Liver (tissue), 9 donors: ENCODE measurements around the gene CCDC32. TPM values are rescaled to one million over a fixed set of nuclear protein-coding genes. Genes with fewer than 3 reads are reported as not detected.

Experiments
- DNase-seq: peaks from one replicate; pipeline ENCODE4 v3.0.0-alpha.2; 2017; ENCODE audit warnings: low spot score
- H3K27ac ChIP-seq, 2 donors: one replicate each; pipeline ENCODE4 v1.7.0; 2013; ENCODE audit warnings: inconsistent platforms in 2 of 2, low read length in 2 of 2, control low read depth in 1 of 2, low read depth in 1 of 2, mild to moderate bottlenecking in 1 of 2
- H3K27me3 ChIP-seq, 4 donors: one replicate each; pipeline versions ENCODE4 v1.6.1 to v1.7.0; 2013; ENCODE audit warnings: low read length in 3 of 4, inconsistent platforms in 1 of 4, mild to moderate bottlenecking in 1 of 4, moderate library complexity in 1 of 4; ENCODE audit not compliant: control insufficient read depth in 4 of 4, insufficient read depth in 4 of 4
- H3K36me3 ChIP-seq, 4 donors: one replicate each; pipeline versions ENCODE4 v1.6.1 to v1.7.0; 2013; ENCODE audit warnings: low read length in 3 of 4, mild to moderate bottlenecking in 3 of 4, low read depth in 1 of 4, moderate library complexity in 1 of 4; ENCODE audit not compliant: control insufficient read depth in 4 of 4, insufficient read depth in 3 of 4
- H3K4me1 ChIP-seq, 4 donors: one replicate each; pipeline versions ENCODE4 v1.6.1 to v1.7.0; 2013; ENCODE audit warnings: low read length in 3 of 4, mild to moderate bottlenecking in 3 of 4, moderate library complexity in 1 of 4; ENCODE audit not compliant: control insufficient read depth in 4 of 4, insufficient read depth in 4 of 4
- H3K4me3 ChIP-seq, 3 donors: one replicate each; pipeline versions ENCODE4 v1.6.1 to v1.7.0; 2013; ENCODE audit warnings: low read length in 3 of 3, control low read depth in 1 of 3, low read depth in 1 of 3, mild to moderate bottlenecking in 1 of 3
- H3K9ac ChIP-seq, 2 donors: one replicate each; pipeline ENCODE4 v1.7.0; 2013; ENCODE audit warnings: low read length in 2 of 2, mild to moderate bottlenecking in 2 of 2, moderate library complexity in 2 of 2, control low read depth in 1 of 2, low read depth in 1 of 2
- H3K9me3 ChIP-seq, 4 donors: one replicate each; pipeline versions ENCODE4 v1.6.1 to v1.7.0; 2013; ENCODE audit warnings: low read length in 3 of 4; ENCODE audit not compliant: control insufficient read depth in 4 of 4
- ATF3 ChIP-seq: IDR thresholded peaks from 2 replicates; pipeline ENCODE4 v1.6.1; 2016; ENCODE audit warnings: antibody characterized with exemption
- CTCF ChIP-seq: fragments of 150-350 bp; IDR thresholded peaks from 2 replicates; pipeline ENCODE4 v1.5.1; 2017; ENCODE audit warnings: improper control_type of control experiment, low read depth, low read length; ENCODE audit not compliant: missing input control
- EGR1 ChIP-seq, 2 donors: IDR thresholded peaks; 2 replicates each; pipeline ENCODE4 v1.6.1; 2016 to 2018; ENCODE audit warnings: antibody characterized with exemption in 2 of 2, low read depth in 2 of 2
- FOXA1 ChIP-seq: IDR thresholded peaks from 2 replicates; pipeline ENCODE4 v1.6.1; 2016; ENCODE audit warnings: antibody characterized with exemption
- FOXA2 ChIP-seq: IDR thresholded peaks from 2 replicates; pipeline ENCODE4 v1.6.1; 2016; ENCODE audit warnings: antibody characterized with exemption
- GABPA ChIP-seq, 2 donors: IDR thresholded peaks in 1 of 2; conservative IDR thresholded peaks in 1 of 2; 2 replicates each; pipeline ENCODE4 v1.6.1; 2016; ENCODE audit warnings: antibody characterized with exemption in 2 of 2, mild to moderate bottlenecking in 1 of 2, moderate library complexity in 1 of 2
- HNF4A ChIP-seq, 2 donors: conservative IDR thresholded peaks; 2 replicates each; pipeline ENCODE4 v1.6.1; 2016; ENCODE audit warnings: antibody characterized with exemption in 2 of 2, mild to moderate bottlenecking in 2 of 2
- HNF4G ChIP-seq: IDR thresholded peaks from 2 replicates; pipeline ENCODE4 v1.6.1; 2016; ENCODE audit warnings: antibody characterized with exemption
- JUND ChIP-seq, 2 donors: IDR thresholded peaks; 2 replicates each; pipeline ENCODE4 v1.6.1; 2016; ENCODE audit warnings: antibody characterized with exemption in 2 of 2
- MAX ChIP-seq: IDR thresholded peaks from 2 replicates; pipeline ENCODE4 v1.6.1; 2016; ENCODE audit warnings: antibody characterized with exemption
- NR2F2 ChIP-seq: IDR thresholded peaks from 2 replicates; pipeline ENCODE4 v1.6.1; 2016; ENCODE audit warnings: antibody characterized with exemption
- RAD21 ChIP-seq, 2 donors: IDR thresholded peaks; 2 replicates each; pipeline ENCODE4 v1.6.1; 2016; ENCODE audit warnings: antibody characterized with exemption in 2 of 2, mild to moderate bottlenecking in 2 of 2
- REST ChIP-seq: IDR thresholded peaks from 2 replicates; pipeline ENCODE4 v1.6.1; 2016; ENCODE audit warnings: antibody characterized with exemption, mild to moderate bottlenecking
- RXRA ChIP-seq, 2 donors: IDR thresholded peaks; 2 replicates each; pipeline ENCODE4 v1.6.1; 2017 to 2018; ENCODE audit warnings: antibody characterized with exemption in 2 of 2, mild to moderate bottlenecking in 1 of 2
- SP1 ChIP-seq: IDR thresholded peaks from 2 replicates; pipeline ENCODE4 v1.6.1; 2018; ENCODE audit warnings: antibody characterized with exemption, mild to moderate bottlenecking
- TAF1 ChIP-seq: conservative IDR thresholded peaks from 2 replicates; pipeline ENCODE4 v1.6.1; 2016; ENCODE audit warnings: antibody characterized with exemption, mild to moderate bottlenecking
- YY1 ChIP-seq: IDR thresholded peaks from 2 replicates; pipeline ENCODE4 v1.6.1; 2016; ENCODE audit warnings: antibody characterized with exemption, mild to moderate bottlenecking
- ZBTB33 ChIP-seq: IDR thresholded peaks from 2 replicates; pipeline ENCODE4 v1.6.1; 2016; ENCODE audit warnings: antibody characterized with exemption
- WGBS: extraction: QIAGEN DNeasy Blood & Tissue Kit; methylation state at CpG from one replicate; pipeline ENCODE4 v1.1.7; 2013; 5-methylcytosine and 5-hydroxymethylcytosine counted together
- polyA plus RNA-seq, 2 donors: library from polyadenylated mRNA; stranded (reverse) in 1 of 2; unstranded in 1 of 2; fragments of 200-250 nt in 1 of 2; fragments of >200 nt in 1 of 2; fragmentation: Nextera tagmentation in 1 of 2; extraction: Ambion mirVana in 1 of 2; gene quantifications; one replicate each; pipeline versions ENCODE4 v1.2.1 to v1.2.3, GENCODE V29; 2013 to 2015
- total RNA-seq, 2 donors: library from RNA; depleted of rRNA; stranded (reverse); fragments of >200 nt; gene quantifications; one replicate each; pipeline ENCODE4 v1.2.3, GENCODE V29; 2014
- donor health status: healthy.
- donor health status: healthy.
- donor health status: healthy.
- donor health status: healthy.
- donor health status: healthy.

The CCDC32 gene
- total and polyA plus RNA-seq, 4 donors, result 7.9 to 13.5 (median 8.9) TPM

GRCh38 chr15:40555876-40556275 is 9.0 kb downstream of the CCDC32 start:
- Histone ChIP-seq H3K4me3 (no peak overlapping the region), H3K27me3 (no peaks in the 10 kb centered on the region), H3K36me3 (peaks cover 6 to 29% (median 16%) of the 10 kb centered on the region in 4 donors), H3K4me1 (no peaks in the 10 kb centered on the region), H3K9ac (no peak overlapping the region), H3K9me3 (no peaks in the 10 kb centered on the region), H3K27ac (no peak overlapping the region)
- TF ChIP-seq FOXA2 (no peak), JUND (IDR thresholded peaks at IDR 0.05) (no peak), SP1 (no peak), HNF4G (no peak), FOXA1 (no peak), ZBTB33 (no peak), EGR1 (IDR thresholded peaks at IDR 0.05; ENCODE audit: low read depth in 2 of 2) (no peak)
- 98% methylated on average over 2 of the region's 2 CpGs for WGBS
- no peak for DNase-seq

- no peaks in the 10 kb centered on the region for H3K27me3 ChIP-seq
- no peak for DNase-seq
- 89% methylated on average over 4 of the region's 4 CpGs for WGBS
- no peak overlapping the region for H3K9ac ChIP-seq
- no peaks in the 10 kb centered on the region for H3K9me3 ChIP-seq
- peaks cover 6 to 29% (median 16%) of the 10 kb centered on the region in 4 donors for H3K36me3 ChIP-seq
- no peak overlapping the region for H3K27ac ChIP-seq
- no peak for TF ChIP-seq JUND (IDR thresholded peaks at IDR 0.05)
- no peak for TF ChIP-seq ATF3
- TF ChIP-seq GABPA (IDR thresholded peaks at IDR 0.05 in 1 of 2, conservative IDR thresholded peaks at IDR 0.05 in 1 of 2), result no peak
- no peak for TF ChIP-seq YY1
- TF ChIP-seq HNF4G, result no peak
- TF ChIP-seq FOXA1, result no peak
- TF ChIP-seq MAX, result no peak
- no peak for TF ChIP-seq REST
- no peak for TF ChIP-seq RXRA (IDR thresholded peaks at IDR 0.05)
- no peak for TF ChIP-seq SP1
- TF ChIP-seq ZBTB33, result no peak
- TF ChIP-seq NR2F2, result no peak
- no peak for TF ChIP-seq RAD21 (IDR thresholded peaks at IDR 0.05)
- TF ChIP-seq EGR1 (IDR thresholded peaks at IDR 0.05; ENCODE audit: low read depth in 2 of 2), result no peak
- TF ChIP-seq CTCF, result no peak
- TF ChIP-seq TAF1, result no peak
- no peak for TF ChIP-seq HNF4A (conservative IDR thresholded peaks at IDR 0.05)
- no peak for TF ChIP-seq FOXA2
- no peak overlapping the region for H3K4me3 ChIP-seq
- peaks cover 0 to 13% (median 10%) of the 10 kb centered on the region in 4 donors for H3K4me1 ChIP-seq
Measured at GRCh38 chr15:40554161-40554525, 10.7 kb downstream of the CCDC32 start.
